Choroid plexus epithelial cell (primary cell): Measurements from ENCODE around the gene SLC26A8.

Source experiments
- DNase-seq: peaks from one replicate; pipeline ENCODE4 v3.0.0-alpha.2; 2010; ENCODE audit warnings: low read depth
- H3K4me3 ChIP-seq: 2 replicates; pipeline ENCODE4 v1.5.1; 2011; ENCODE audit warnings: low read depth, mild to moderate bottlenecking, control low read depth, low read length, moderate library complexity
- CTCF ChIP-seq: conservative IDR thresholded peaks from 2 replicates; pipeline ENCODE4 v1.5.1; 2011; ENCODE audit warnings: low read depth, mild to moderate bottlenecking, control low read depth, inconsistent platforms, low read length, moderate library complexity

The SLC26A8 gene

GRCh38 chr6:35977308-35977707, 47.1 kb downstream of the SLC26A8 start:
- no peak overlapping the region for H3K4me3 ChIP-seq
- TF ChIP-seq CTCF: no peak
- DNase-seq: no peak

GRCh38 chr6:35973670-35974222, 50.7 kb downstream of the SLC26A8 start:
- TF ChIP-seq CTCF: no peak
- no peak overlapping the region for H3K4me3 ChIP-seq
- DNase-seq: no peak

- peak; percentile 17 for TF ChIP-seq CTCF
- DNase-seq: no peak
- H3K4me3 ChIP-seq: no peak overlapping the region
Measured at GRCh38 chr6:35972471-35973367, 51.7 kb downstream of the SLC26A8 start.

- no peak overlapping the region for H3K4me3 ChIP-seq
- DNase-seq: peak; percentile 66
- TF ChIP-seq CTCF: no peak
Measured at GRCh38 chr6:35970181-35970580, 54.3 kb downstream of the SLC26A8 start.

GRCh38 chr6:35969646-35970045, 54.8 kb downstream of the SLC26A8 start:
- no peak for TF ChIP-seq CTCF
- no peak overlapping the region for H3K4me3 ChIP-seq
- DNase-seq: no peak

GRCh38 chr6:35968821-35969220, 55.6 kb downstream of the SLC26A8 start:
- no peak for TF ChIP-seq CTCF
- DNase-seq: no peak
- H3K4me3 ChIP-seq: no peak overlapping the region
